H1 (cell line): ENCODE results near the gene PTPRE. TPM values are rescaled to one million over a fixed set of nuclear protein-coding genes. Genes with fewer than 3 reads are reported as not detected.

Experiments
- CTCF ChIA-PET: fragments of 300-600 bp; sonication (Branson Sonifier 250); formaldehyde crosslinking; loops from one replicate; lab custom pipeline; 2021; ENCODE audit not compliant: partially characterized antibody; lab: Charles Lee
- POLR2A ChIA-PET: fragments of 300-600 bp; sonication (Branson Sonifier 250); formaldehyde crosslinking; loops from one replicate; lab custom pipeline; 2021; ENCODE audit warnings: inconsistent platforms; ENCODE audit not compliant: partially characterized antibody; lab: Charles Lee
- DNase-seq, 2 experiments: peaks; one replicate each; pipeline versions ENCODE4 v3.0.0 to v3.0.0-alpha.2; 2010 to 2022; ENCODE audit warnings: low spot score in 2 of 2, low read depth in 1 of 2, mixed read lengths in 1 of 2
- FAIRE-seq: peaks from 2 replicates; lab custom pipeline; 2011; peaks lifted over from hg19 to GRCh38; lab: Jason Lieb, UNC
- H2AFZ ChIP-seq: 2 replicates; pipeline ENCODE4 v1.8.1; 2012; ENCODE audit warnings: low read length, inconsistent platforms
- H2AK5ac ChIP-seq: 2 replicates; pipeline ENCODE4 v1.6.1; 2013; ENCODE audit warnings: low read depth, low read length
- H2BK120ac ChIP-seq: replicated peaks from 2 replicates; pipeline ENCODE3; 2013; ENCODE audit warnings: low read depth, low read length, inconsistent platforms
- H2BK12ac ChIP-seq: 2 replicates; pipeline ENCODE4 v1.6.1; 2013; ENCODE audit warnings: low read depth, low read length
- H2BK15ac ChIP-seq: 2 replicates; pipeline ENCODE4 v1.6.1; 2013; ENCODE audit warnings: low read length
- H2BK20ac ChIP-seq: 2 replicates; pipeline ENCODE4 v1.6.1; 2013; ENCODE audit warnings: low read length
- H2BK5ac ChIP-seq: 2 replicates; pipeline ENCODE4 v1.6.1; 2013; ENCODE audit warnings: low read depth, low read length
- H3K14ac ChIP-seq: 2 replicates; pipeline ENCODE4 v1.6.1; 2013; ENCODE audit warnings: inconsistent platforms; ENCODE audit not compliant: insufficient read length
- H3K18ac ChIP-seq: 2 replicates; pipeline ENCODE4 v1.6.1; 2013; ENCODE audit warnings: low read length; ENCODE audit errors: extremely low read depth
- H3K23ac ChIP-seq: 2 replicates; pipeline ENCODE4 v1.6.1; 2013; ENCODE audit warnings: inconsistent platforms; ENCODE audit not compliant: insufficient read length
- H3K23me2 ChIP-seq: 2 replicates; pipeline ENCODE4 v1.6.1; 2013; ENCODE audit warnings: low read depth, low read length
- H3K27ac ChIP-seq: 2 replicates; pipeline ENCODE4 v1.6.1; 2011; ENCODE audit warnings: low read depth, low read length, inconsistent platforms
- H3K27me3 ChIP-seq, 4 experiments: replicated peaks in 1 of 4; 1 replicate in 1 of 4; 2 replicates in 3 of 4; pipeline versions ENCODE4 v1.6.1 to v1.8.1; 2011 to 2013; ENCODE audit warnings: low read length in 3 of 4, mild to moderate bottlenecking in 3 of 4, inconsistent platforms in 2 of 4, mixed read lengths in 2 of 4, moderate library complexity in 1 of 4; ENCODE audit not compliant: control insufficient read depth in 3 of 4, insufficient read depth in 3 of 4; ENCODE audit errors: extremely low read depth in 1 of 4
- H3K36me3 ChIP-seq, 4 experiments: 2 replicates each; pipeline versions ENCODE4 v1.6.1 to v1.8.1; 2011 to 2013; ENCODE audit warnings: mild to moderate bottlenecking in 4 of 4, low read length in 3 of 4, moderate library complexity in 2 of 4, control low read depth in 1 of 4, inconsistent platforms in 1 of 4; ENCODE audit not compliant: insufficient read depth in 4 of 4, control insufficient read depth in 2 of 4
- H3K4ac ChIP-seq: replicated peaks from 2 replicates; pipeline ENCODE3; 2013; ENCODE audit warnings: low read length, low read depth, mixed read lengths, inconsistent platforms; ENCODE audit not compliant: insufficient read length
- H3K4me1 ChIP-seq, 4 experiments: replicated peaks in 1 of 4; 1 replicate in 1 of 4; 2 replicates in 3 of 4; pipeline versions ENCODE4 v1.6.1 to v1.8.1; 2011 to 2013; ENCODE audit warnings: low read length in 3 of 4, inconsistent platforms in 2 of 4, mixed read lengths in 1 of 4; ENCODE audit not compliant: insufficient read depth in 4 of 4, control insufficient read depth in 3 of 4
- H3K4me2 ChIP-seq, 2 experiments: 2 replicates each; pipeline versions ENCODE4 v1.6.1 to v1.8.1; 2011 to 2013; ENCODE audit warnings: low read depth in 2 of 2, low read length in 2 of 2, control low read depth in 1 of 2, inconsistent platforms in 1 of 2, mild to moderate bottlenecking in 1 of 2; ENCODE audit not compliant: insufficient read depth in 1 of 2
- H3K4me3 ChIP-seq, 4 experiments: fragments of 200-600, 300-600 bp in 1 of 4; sonication (generic), shearing (Covaris generic), sonication (Bioruptor Twin) in 1 of 4; 2 replicates each; pipeline versions ENCODE4 v1.5.1 to v1.8.1; 2011 to 2016; ENCODE audit warnings: low read length in 4 of 4, low read depth in 3 of 4, control low read depth in 2 of 4, inconsistent platforms in 2 of 4, mild to moderate bottlenecking in 2 of 4, mixed read lengths in 1 of 4, moderate library complexity in 1 of 4; ENCODE audit not compliant: insufficient read depth in 2 of 4; ENCODE audit errors: extremely low read depth in 1 of 4
- H3K56ac ChIP-seq: replicated peaks from 2 replicates; pipeline ENCODE3; 2013; ENCODE audit warnings: low read depth, mild to moderate bottlenecking, mixed read lengths, low read length, inconsistent platforms; ENCODE audit not compliant: insufficient read length
- H3K79me1 ChIP-seq: 2 replicates; pipeline ENCODE4 v1.6.1; 2013; ENCODE audit warnings: low read depth, low read length, control low read depth
- H3K79me2 ChIP-seq, 2 experiments: 2 replicates each; pipeline versions ENCODE4 v1.6.1 to v1.8.1; 2012 to 2013; ENCODE audit warnings: low read length in 2 of 2, mild to moderate bottlenecking in 2 of 2, inconsistent platforms in 1 of 2; ENCODE audit not compliant: insufficient read depth in 2 of 2, control insufficient read depth in 1 of 2
- H3K9ac ChIP-seq, 4 experiments: replicated peaks in 1 of 4; 1 replicate in 1 of 4; 2 replicates in 3 of 4; pipeline versions ENCODE4 v1.6.1 to v1.8.1; 2011 to 2013; ENCODE audit warnings: low read depth in 3 of 4, low read length in 3 of 4, control low read depth in 2 of 4, mild to moderate bottlenecking in 2 of 4, moderate library complexity in 2 of 4, inconsistent platforms in 1 of 4; ENCODE audit errors: extremely low read depth in 1 of 4
- H3K9me3 ChIP-seq, 2 experiments: 2 replicates each; pipeline versions ENCODE4 v1.6.1 to v1.8.1; 2012 to 2013; ENCODE audit warnings: mild to moderate bottlenecking in 2 of 2, moderate library complexity in 2 of 2, control low read depth in 1 of 2, inconsistent platforms in 1 of 2, low read depth in 1 of 2, low read length in 1 of 2, mixed read lengths in 1 of 2; ENCODE audit not compliant: insufficient read depth in 2 of 2
- H4K20me1 ChIP-seq, 2 experiments: replicated peaks in 1 of 2; 2 replicates each; pipeline versions ENCODE3 to v1.8.1; 2011 to 2013; ENCODE audit warnings: inconsistent platforms in 2 of 2, low read length in 2 of 2, mild to moderate bottlenecking in 1 of 2; ENCODE audit not compliant: insufficient read depth in 2 of 2, control insufficient read depth in 1 of 2
- H4K5ac ChIP-seq: 2 replicates; pipeline ENCODE4 v1.6.1; 2013; ENCODE audit warnings: low read length, low read depth, mixed read lengths, inconsistent platforms; ENCODE audit not compliant: insufficient read length
- H4K8ac ChIP-seq: 2 replicates; pipeline ENCODE4 v1.8.0; 2013; ENCODE audit warnings: mild to moderate bottlenecking, moderate library complexity, low read length, inconsistent platforms; ENCODE audit not compliant: insufficient read depth; ENCODE audit errors: extremely low read depth
- H4K91ac ChIP-seq: replicated peaks from 2 replicates; pipeline ENCODE3; 2013; ENCODE audit warnings: low read length, mixed read lengths, inconsistent platforms; ENCODE audit not compliant: insufficient read length
- E2F6 ChIP-seq: IDR thresholded peaks from 2 replicates; pipeline ENCODE4 v1.6.1; 2012; ENCODE audit warnings: inconsistent platforms
- SP2 ChIP-seq: IDR thresholded peaks from 2 replicates; pipeline ENCODE4 v1.6.1; 2012; ENCODE audit warnings: mild to moderate bottlenecking, low read length, inconsistent platforms
- WGBS, 2 experiments: shearing (Covaris generic) in 1 of 2; methylation state at CpG; one replicate each; pipeline versions ENCODE4 v1.1.6 to v1.1.7; 2013 to 2015; ENCODE audit warnings: low lambda C conversion rate in 2 of 2, mixed read lengths in 2 of 2, inconsistent platforms in 1 of 2, low coverage in 1 of 2, missing lambda C conversion rate in 1 of 2; ENCODE audit not compliant: insufficient replicate concordance in 2 of 2, insufficient coverage in 1 of 2, insufficient read length in 1 of 2; ENCODE audit errors: extremely low coverage in 1 of 2, missing lambda C conversion rate in 1 of 2; 5-methylcytosine and 5-hydroxymethylcytosine counted together
- polyA plus RNA-seq, 7 experiments: library from polyadenylated mRNA; depleted of rRNA in 3 of 7; stranded (reverse) in 5 of 7; unstranded in 2 of 7; fragments of >200 nt in 5 of 7; fragments of 200-250 nt in 2 of 7; gene quantifications; 1 replicate in 5 of 7; 2 replicates in 1 of 7; 4 replicates in 1 of 7; pipeline versions ENCODE4 v1.2.1 to v1.2.3, GENCODE V29; 2011 to 2013; ENCODE audit warnings: missing spikeins in 2 of 7, mixed read lengths in 2 of 7
- total RNA-seq: library from RNA; stranded (reverse); fragmentation: NEBNext Ultra II Directional; extraction: Animal tissue kit (Norgen Biotek cat#: 25700); gene quantifications from 2 replicates; pipeline ENCODE4 v1.2.1, GENCODE V29; 2021

The PTPRE gene
- total and polyA plus RNA-seq, 2 of the 8 experiments (the other 6 are each of a cell fraction or from before 2014, with no cell fraction given) = 0.33 to 0.54 TPM

GRCh38 chr10:128017822-128018221 lies 110.9 kb downstream of the PTPRE start:
- Histone ChIP-seq H2BK120ac (no peak overlapping the region), H2BK20ac (no peak overlapping the region), H3K4me2 (no peak overlapping the region), H3K79me1 (no peaks in the 10 kb centered on the region), H3K4ac (no peak overlapping the region), H3K27ac (no peak overlapping the region), H4K91ac (no peak overlapping the region), H3K27me3 (no peaks in the 10 kb centered on the region), H3K23ac (no peak overlapping the region), H4K20me1 (no peaks in the 10 kb centered on the region), H3K56ac (no peak overlapping the region), H2AK5ac (no peak overlapping the region), H3K36me3 (no peaks in the 10 kb centered on the region), H4K5ac (no peak overlapping the region), H3K9me3 (no peaks in the 10 kb centered on the region), H2AFZ (no peak overlapping the region), H3K18ac (no peak overlapping the region)
- CTCF ChIA-PET = interaction anchor here (1.2 to 3.3 kb wide), 4 partner anchors 17 to 111 kb away, joined by 3 to 12 read pairs (median 6); partner anchors contain the start of gene PTPRE
- DNase-seq = no peak
- no peak for FAIRE-seq
- POLR2A ChIA-PET = no interaction called here
- no peak for TF ChIP-seq E2F6
- TF ChIP-seq SP2 = no peak
- TF ChIP-seq, all 59 proteins: peak for 0
- H4K8ac ChIP-seq = no peak overlapping the region
- no peak overlapping the region for H3K4me3 ChIP-seq
- no peak overlapping the region for H3K14ac ChIP-seq
- H3K79me2 ChIP-seq = no peaks in the 10 kb centered on the region
- no peak overlapping the region for H2BK15ac ChIP-seq
- H2BK5ac ChIP-seq = no peak overlapping the region
- H2BK12ac ChIP-seq = no peak overlapping the region
- 73% methylated on average over 13 of the region's 14 CpGs; no CpG with 5 or more reads in 1 of the 2 experiments for WGBS, 2 experiments
- 0 out of 2 replicates have a peak, but pooled peaks cover 2% of the 10 kb centered on the region for H3K23me2 ChIP-seq
- 0 out of 7 replicates have a peak, but pooled peaks cover 0 to 2% (median 0%) of the 10 kb centered on the region in 4 experiments for H3K4me1 ChIP-seq
- no peak overlapping the region for H3K9ac ChIP-seq
